Sigmoid colon (tissue), 3 donors: ENCODE results near the gene RPGR.

Experiments
- CTCF ChIP-seq, 4 experiments: fragments of 450-650 bp in 3 of 4; fragments of 200-600 bp in 1 of 4; IDR thresholded peaks; one replicate each; pipeline ENCODE4 v1.5.1; 2016 to 2019; ENCODE audit warnings: antibody characterized with exemption in 4 of 4, mild to moderate bottlenecking in 3 of 4, moderate library complexity in 2 of 4
- POLR2A ChIP-seq, 2 donors: fragments of 450-650 bp; IDR thresholded peaks; one replicate each; pipeline ENCODE4 v1.6.1; 2016; ENCODE audit warnings: antibody characterized with exemption in 2 of 2, mild to moderate bottlenecking in 2 of 2, moderate library complexity in 2 of 2

GRCh38 chrX:38371641-38372040 is 44.3 kb upstream of the RPGR start:
- TF ChIP-seq POLR2A (IDR thresholded peaks at IDR 0.05) (no peak), CTCF (IDR thresholded peaks at IDR 0.05) (no peak)
